CD4-positive, alpha-beta T cell treated with Interferon gamma for 1 hour (primary cell): Measurements from ENCODE around the gene RAB6B.

Source experiments
- DNase-seq: peaks from one replicate; pipeline ENCODE4 v3.0.0-alpha.2; 2020

The RAB6B gene

GRCh38 chr3:133834621-133835417 is 60.9 kb downstream of the RAB6B start:
- no peak for DNase-seq

- DNase-seq = no peak
Observed at GRCh38 chr3:133833880-133834620, 61.6 kb downstream of the RAB6B start.

DNA sequence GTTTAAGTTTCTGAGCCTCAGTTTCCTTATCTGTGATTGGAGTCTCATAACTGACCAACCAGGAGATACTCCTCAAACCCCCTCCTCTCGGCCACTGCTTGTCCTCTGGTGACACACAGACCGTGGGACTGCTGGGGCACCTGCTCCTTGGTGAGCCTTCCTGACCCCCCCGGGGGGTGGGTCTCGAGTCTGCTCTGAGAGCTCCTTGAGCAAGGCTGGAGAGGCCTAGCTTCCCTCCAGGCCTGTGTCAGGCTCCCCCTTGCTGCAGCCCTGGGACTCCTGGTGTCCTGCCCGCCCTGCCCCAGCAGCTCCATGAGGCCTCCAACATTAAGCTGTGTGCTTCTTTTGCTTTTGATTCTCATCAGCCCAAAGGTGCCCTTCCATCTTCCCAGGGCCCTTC is 62.4 kb downstream of the RAB6B start:
- no peak for DNase-seq

DNA sequence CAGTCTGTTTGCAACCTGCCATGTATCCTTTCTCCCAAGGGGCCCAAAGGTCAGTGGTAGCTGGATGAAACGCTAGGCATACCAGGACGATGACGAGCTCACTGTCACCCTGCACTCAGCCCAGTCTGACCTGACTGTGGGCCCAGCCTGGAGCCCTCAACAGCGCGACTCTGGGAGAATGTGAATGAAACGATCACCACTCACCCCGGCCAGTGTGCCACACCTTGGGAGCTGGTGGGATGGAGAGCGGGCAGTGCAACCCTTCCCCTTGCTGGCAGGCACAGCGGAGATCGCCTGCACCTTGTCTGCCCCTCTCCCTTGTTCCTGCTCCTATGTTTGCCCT is 62.9 kb downstream of the RAB6B start:
- no peak for DNase-seq

DNA sequence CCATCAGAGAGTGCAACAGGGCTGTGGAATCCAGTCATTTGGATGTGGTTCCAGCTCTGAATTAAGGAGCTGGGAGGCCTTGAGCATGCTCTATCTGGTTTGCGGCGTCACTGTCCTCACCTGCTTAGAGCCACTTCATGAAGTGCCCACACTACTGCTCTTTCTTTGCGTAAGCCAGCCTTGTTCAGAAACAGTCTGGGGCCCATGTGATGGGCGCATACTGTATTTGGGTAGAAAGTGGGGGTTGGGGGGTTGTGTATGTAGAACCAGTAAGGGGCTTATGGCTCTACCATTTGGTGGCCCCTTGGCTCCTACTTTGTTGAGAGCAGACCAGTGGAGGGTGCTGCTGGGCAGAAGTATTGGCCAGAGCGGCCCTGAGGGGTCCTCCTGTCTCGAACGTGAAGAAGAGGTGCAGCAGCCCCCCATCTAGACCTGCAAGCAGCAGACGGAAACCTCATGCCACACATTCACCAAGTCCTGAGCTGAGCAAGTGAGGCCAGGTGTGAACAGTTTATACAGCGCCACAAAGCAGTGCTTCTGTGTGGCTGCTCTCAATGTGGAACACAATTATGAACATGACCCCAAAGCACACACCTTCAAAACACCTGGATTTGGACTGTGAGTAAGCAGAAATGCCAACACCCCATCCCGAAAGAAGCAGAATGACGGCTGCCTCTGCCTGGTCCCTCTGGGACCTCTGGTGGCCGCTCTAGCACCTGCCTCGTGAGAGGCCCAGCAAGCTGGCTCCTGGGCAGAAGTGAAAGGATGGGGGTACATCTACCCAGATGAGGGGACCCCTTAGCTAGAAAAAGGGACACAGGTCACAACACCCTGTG is 63.5 kb downstream of the RAB6B start:
- no peak for DNase-seq

DNA sequence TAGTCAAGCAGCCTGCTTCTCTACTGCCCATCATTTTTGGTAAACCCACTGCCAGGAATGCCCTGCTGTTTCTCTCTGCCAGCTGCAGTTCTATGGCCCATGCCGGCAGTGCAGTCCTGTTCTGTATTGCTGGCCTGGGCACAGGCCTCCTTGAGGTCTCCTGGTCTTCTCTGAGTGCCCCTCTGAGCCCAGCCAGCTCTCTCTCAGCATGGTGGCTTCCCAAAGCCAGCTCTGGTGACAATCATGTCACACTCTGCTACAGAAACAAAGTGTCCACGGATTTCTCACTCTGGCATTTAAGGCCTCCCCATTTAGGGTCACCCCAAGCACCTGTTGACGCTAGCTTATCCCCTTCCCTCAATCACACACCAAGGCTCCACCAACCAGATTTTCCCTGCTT is 65.6 kb downstream of the RAB6B start:
- no peak for DNase-seq

DNA sequence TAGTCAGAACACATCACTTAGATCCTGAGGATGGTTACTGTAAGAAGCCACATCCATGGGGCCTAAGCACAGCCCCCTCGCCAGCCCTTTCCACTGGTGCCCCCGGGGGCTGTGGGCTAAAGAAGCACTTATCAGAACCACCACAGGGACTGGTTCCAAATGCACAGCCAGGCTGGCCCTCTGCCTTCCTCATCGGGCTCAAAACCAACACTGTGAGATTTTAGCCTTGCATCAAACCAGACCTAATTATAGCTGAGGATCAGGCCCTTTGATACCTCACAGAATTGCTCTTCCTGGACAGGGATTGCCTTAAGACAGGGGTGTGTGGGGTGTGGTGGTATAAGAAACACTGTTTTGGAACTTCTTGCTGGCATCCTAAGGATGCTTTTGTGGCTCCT is 66.4 kb downstream of the RAB6B start:
- no peak for DNase-seq

GRCh38 chr3:133828576-133829309 is 66.9 kb downstream of the RAB6B start:
- no peak for DNase-seq

GRCh38 chr3:133827684-133828083 is 68.0 kb downstream of the RAB6B start:
- DNase-seq = no peak

- DNase-seq = no peak
Observed at GRCh38 chr3:133827136-133827535, 68.5 kb downstream of the RAB6B start.

DNA sequence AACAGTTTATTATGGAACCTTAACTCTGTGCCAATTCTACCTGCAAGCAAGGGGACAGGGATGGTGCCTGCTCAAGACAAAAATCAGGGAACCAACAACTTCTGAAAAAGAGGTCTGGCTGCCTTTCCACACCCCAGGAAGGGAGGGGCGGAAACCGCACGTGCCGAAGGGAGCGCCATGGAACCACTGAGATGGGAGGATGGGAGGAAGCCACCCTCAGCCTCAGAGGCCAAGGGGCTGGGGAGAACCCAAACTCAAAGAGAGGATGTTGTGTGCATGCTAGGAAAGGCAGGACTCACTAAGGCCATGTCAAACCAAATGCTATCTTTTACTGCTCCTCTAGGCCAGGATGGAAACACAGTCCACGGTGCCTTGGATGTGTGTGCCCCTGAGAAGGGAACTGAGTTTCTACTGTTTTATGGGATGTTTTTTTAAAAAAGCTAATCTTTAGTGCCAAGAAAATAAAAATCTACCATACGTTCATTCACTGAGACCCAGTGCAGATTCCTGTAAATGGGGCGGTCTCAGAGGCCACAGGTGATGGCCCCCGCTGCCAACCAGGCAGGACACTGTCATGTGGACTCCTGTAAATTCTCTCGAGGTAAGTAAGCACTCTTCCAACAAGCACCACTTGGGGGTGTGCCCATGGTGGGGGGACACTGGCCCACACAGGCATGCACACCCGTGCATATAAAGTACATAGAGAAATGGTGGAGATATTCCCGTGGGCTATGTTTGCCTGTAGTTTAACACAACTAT is 69.5 kb downstream of the RAB6B start:
- no peak for DNase-seq

DNA sequence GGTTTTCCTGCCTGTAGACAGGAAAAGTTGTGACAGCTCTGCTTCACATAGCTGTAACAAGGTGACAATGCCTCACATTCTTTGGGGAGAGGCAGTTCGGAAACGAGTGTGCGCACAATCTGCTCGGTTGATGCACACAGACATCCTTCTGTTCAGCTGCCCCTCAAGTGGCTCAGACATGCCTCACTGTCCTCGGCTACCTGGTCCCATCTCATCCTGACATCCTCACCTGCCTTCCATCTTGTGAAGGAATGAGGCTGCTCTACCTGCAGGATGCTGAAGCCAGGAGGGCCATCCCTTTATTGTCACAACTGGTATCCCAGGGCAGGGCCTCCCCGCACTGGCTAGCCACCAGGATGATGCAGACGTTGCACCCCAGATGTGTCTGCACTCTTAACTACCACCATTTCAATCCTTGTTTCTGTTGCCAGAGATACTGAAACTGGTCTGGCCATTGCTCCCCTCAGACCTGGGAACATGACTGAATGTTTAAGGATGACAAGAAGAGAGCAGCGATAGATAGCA is 70.7 kb downstream of the RAB6B start:
- DNase-seq = no peak

DNA sequence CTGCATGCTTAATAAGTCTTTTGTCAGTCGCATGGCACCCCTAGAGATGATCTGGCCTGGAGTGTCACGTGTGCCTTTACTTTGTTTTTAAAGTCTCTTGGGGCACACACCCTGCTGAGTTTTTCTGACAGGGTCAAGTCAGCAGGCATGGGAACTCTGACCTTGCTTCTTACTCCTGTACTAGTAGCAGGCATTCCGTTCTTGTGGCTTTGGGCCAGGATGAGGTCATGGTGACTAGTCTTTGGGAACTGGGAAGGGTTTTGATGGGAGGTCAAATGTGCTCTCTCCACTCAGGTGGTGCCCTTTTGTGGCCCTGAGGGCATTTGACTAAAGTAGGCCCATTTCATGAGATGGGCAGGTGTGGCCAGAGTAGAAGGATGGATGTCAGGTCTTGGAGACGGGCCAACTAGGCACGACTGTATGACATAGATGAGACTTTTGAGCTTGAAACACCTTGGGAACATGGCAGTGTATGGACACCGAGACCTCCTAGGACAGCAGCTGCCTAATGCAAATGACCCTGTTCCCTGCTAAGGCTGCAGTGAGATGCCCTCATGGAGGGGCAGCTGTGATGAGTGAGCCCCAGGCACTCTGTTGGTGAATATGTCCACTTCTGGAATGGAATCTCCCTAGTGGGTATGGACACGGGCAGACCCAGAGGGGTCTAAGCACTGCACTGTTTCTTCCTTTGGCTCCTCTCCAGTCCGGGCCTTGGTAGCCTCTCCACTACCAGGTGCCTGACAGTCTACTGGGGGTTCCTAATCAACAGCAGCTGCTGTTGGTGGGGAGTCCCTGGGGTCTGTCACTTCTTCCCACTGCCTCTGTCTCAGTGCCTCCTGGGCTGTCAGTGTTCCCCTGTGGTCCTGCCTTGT is 73.7 kb downstream of the RAB6B start:
- no peak for DNase-seq

GRCh38 chr3:133820889-133821675 is 74.6 kb downstream of the RAB6B start:
- no peak for DNase-seq

- no peak for DNase-seq
Observed at GRCh38 chr3:133820129-133820528, 75.6 kb downstream of the RAB6B start.

DNA sequence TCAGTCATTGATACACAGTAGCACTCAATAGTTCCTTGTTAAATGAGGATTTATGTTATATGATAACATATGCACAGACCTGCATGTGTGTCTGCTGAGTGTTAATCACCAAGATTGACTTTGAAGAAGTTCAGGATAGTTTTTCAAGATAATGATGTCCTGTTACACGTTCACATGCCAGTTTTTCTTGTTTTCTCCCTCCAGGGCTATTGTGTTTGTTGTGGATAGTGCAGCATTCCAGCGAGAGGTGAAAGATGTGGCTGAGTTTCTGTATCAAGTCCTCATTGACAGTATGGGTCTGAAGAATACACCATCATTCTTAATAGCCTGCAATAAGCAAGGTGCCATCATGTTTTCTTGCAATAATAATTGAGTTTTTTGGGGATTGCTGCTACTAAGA is 80.3 kb downstream of the RAB6B start:
- no peak for DNase-seq

GRCh38 chr3:133812872-133813271 is 82.8 kb downstream of the RAB6B start:
- no peak for DNase-seq

- DNase-seq = peak; percentile 97
Observed at GRCh38 chr3:133805702-133806475, 89.8 kb downstream of the RAB6B start, which contains the start of gene SRPRB. Gene SRPRB, plus strand, starts transcription at chr3:133805815. Its CDS starts 34 bp downstream, at chr3:133805849.

DNA sequence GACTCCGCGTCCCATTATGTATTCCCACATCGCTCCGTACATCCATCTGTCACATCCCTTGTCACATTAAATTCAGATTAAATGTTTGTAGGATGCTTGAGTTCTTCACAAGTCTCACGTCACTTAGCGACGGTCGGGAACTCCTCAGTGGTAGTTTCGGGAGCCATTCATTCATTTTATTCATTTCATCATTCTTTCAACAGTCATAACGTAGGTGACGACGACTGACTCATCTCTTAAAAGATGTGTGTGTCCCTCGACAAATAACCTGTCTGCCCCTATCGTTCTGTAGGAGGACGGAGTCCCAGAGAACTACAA is 90.3 kb downstream of the RAB6B start:
- no peak for DNase-seq
